Testis (tissue), 2 donors: Measurements from ENCODE around the gene MRLN.

Experiments used
- CTCF ChIP-seq, 3 experiments: fragments of 450-650 bp in 2 of 3; fragments of 200-600 bp in 1 of 3; sonication (generic) in 1 of 3; IDR thresholded peaks; one replicate each; pipeline ENCODE4 v1.5.1; 2016 to 2019; ENCODE audit warnings: antibody characterized with exemption in 3 of 3, mild to moderate bottlenecking in 2 of 3, moderate library complexity in 1 of 3
- POLR2A ChIP-seq: fragments of 450-650 bp; IDR thresholded peaks from one replicate; pipeline ENCODE4 v1.6.1; 2017; ENCODE audit warnings: antibody characterized with exemption, mild to moderate bottlenecking, moderate library complexity

DNA sequence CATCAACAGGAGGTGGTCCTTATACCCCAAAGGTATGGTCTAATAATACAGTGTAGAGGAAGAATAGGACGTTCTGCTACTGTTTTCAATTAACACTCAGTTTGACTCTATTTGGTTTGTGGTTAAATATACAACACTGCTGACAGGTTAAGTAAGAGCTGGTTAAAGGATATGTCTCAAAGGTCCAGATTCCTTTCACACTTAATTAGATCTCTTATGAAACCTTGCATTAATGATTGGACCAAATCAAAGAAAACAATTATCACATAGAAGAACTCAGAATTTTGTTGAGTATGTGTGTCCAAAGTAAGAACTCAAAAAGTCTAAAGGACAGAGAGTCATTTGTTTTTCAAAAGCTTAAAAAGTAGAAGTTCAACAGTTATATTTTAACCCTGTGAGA, 18.0 kb downstream of the MRLN start:
- TF ChIP-seq POLR2A (no peak), CTCF (IDR thresholded peaks at IDR 0.05) (no peak)
